ENCODE data around the gene NR2C1.

DNA sequence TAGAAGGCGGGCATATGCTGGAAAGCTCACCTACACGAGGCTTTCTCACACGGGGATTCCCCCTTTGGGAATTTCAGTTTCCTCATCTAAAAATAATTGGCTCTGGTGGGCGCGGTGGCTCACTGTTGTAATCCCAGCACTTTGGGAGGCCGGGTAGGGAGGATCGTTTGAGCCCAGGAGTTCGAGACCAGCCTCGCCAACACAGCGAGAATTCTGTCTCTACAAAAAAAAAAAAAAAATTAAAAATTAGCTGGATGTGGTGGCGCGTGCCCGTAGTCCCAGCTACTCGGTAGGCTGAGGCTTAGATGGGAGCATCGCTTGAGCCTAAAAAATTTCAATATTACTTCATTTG, 69.5 kb downstream of the NR2C1 start:
- TF ChIP-seq ZNF347 (CRISPR knock-in tag; IDR thresholded peaks at IDR 0.05; ENCODE audit: low read depth): no peak
- TF ChIP-seq, protein P1, sequence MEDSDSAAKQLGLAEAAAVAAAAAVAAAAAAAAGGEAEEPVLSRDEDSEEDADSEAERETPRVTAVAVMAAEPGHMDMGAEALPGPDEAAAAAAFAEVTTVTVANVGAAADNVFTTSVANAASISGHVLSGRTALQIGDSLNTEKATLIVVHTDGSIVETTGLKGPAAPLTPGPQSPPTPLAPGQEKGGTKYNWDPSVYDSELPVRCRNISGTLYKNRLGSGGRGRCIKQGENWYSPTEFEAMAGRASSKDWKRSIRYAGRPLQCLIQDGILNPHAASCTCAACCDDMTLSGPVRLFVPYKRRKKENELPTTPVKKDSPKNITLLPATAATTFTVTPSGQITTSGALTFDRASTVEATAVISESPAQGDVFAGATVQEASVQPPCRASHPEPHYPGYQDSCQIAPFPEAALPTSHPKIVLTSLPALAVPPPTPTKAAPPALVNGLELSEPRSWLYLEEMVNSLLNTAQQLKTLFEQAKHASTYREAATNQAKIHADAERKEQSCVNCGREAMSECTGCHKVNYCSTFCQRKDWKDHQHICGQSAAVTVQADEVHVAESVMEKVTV (CRISPR knock-in tag; IDR thresholded peaks at IDR 0.05): no peak
- TF ChIP-seq POLR2A (conservative IDR thresholded peaks at IDR 0.05): no peak
- no peak for TF ChIP-seq HCFC1 (IDR thresholded peaks at IDR 0.05; ENCODE audit: low read depth, low read length)
- TF ChIP-seq, protein P2, sequence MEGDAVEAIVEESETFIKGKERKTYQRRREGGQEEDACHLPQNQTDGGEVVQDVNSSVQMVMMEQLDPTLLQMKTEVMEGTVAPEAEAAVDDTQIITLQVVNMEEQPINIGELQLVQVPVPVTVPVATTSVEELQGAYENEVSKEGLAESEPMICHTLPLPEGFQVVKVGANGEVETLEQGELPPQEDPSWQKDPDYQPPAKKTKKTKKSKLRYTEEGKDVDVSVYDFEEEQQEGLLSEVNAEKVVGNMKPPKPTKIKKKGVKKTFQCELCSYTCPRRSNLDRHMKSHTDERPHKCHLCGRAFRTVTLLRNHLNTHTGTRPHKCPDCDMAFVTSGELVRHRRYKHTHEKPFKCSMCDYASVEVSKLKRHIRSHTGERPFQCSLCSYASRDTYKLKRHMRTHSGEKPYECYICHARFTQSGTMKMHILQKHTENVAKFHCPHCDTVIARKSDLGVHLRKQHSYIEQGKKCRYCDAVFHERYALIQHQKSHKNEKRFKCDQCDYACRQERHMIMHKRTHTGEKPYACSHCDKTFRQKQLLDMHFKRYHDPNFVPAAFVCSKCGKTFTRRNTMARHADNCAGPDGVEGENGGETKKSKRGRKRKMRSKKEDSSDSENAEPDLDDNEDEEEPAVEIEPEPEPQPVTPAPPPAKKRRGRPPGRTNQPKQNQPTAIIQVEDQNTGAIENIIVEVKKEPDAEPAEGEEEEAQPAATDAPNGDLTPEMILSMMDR (IDR thresholded peaks at IDR 0.05 in 2 of 3, conservative IDR thresholded peaks at IDR 0.05 in 1 of 3; ENCODE audit: insufficient read depth in 2 of 3, low read depth in 1 of 3, low read length in 3 of 3): no peak
- TF ChIP-seq FOXK2 (conservative IDR thresholded peaks at IDR 0.05 in 1 of 2, IDR thresholded peaks at IDR 0.05 in 1 of 2; ENCODE audit: low read depth in 2 of 2): no peak
- no peak for TF ChIP-seq RNF2 (IDR thresholded peaks at IDR 0.05)
- no peak for TF ChIP-seq RAD21 (CRISPR knock-in tag; conservative IDR thresholded peaks at IDR 0.05 in 1 of 2, IDR thresholded peaks at IDR 0.05 in 1 of 2)
- TF ChIP-seq NFIC (IDR thresholded peaks at IDR 0.05): no peak; the same call in 1 of the 2 replicates

Measured in K562 (cell line).